COLO668 (cell line): ENCODE results near the gene LHX5.
"Not testable (repeated sequence)": the region's sequence is repeated elsewhere in the genome, so short reads cannot be mapped to it uniquely, and the experiment has no call there.

Experiments used
- DNase-seq: peaks from one replicate; lab custom pipeline; 2025; ENCODE audit not compliant: unreplicated experiment; lab: John Stamatoyannopoulos, UW

LHX5 gene

DNA sequence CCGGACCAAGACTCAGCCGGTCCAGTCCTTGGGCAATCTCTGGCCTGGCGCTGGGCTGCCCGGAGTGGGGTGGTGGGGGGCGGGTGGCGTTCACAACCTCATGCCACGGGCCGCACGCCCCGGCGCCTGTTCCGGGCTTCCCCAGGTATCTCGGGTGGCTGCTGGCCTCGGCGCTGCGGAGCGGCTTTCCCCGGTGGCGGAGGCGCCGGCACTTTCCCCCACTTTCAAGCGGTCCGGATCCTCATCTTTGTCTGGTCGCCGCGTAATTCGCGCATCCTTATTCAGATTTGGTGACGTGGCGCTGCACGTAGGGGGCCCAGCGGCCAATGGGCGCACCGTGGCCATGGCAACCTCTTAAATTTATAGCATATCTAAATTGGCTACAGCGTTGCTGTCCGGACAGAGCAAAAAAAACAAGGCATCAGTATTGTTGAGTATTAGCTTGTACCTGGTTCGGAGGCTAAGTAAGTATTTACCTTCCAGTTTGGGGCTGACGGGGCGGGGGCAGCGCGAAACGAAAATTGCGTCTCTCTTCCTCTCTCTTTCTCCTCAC is at the start of gene LHX5:
LHX5 (minus strand) TSS at position 253 of the 553 bp plus-strand sequence. CDS start 373 bp downstream, outside the sequence.
- DNase-seq: no peak

DNA sequence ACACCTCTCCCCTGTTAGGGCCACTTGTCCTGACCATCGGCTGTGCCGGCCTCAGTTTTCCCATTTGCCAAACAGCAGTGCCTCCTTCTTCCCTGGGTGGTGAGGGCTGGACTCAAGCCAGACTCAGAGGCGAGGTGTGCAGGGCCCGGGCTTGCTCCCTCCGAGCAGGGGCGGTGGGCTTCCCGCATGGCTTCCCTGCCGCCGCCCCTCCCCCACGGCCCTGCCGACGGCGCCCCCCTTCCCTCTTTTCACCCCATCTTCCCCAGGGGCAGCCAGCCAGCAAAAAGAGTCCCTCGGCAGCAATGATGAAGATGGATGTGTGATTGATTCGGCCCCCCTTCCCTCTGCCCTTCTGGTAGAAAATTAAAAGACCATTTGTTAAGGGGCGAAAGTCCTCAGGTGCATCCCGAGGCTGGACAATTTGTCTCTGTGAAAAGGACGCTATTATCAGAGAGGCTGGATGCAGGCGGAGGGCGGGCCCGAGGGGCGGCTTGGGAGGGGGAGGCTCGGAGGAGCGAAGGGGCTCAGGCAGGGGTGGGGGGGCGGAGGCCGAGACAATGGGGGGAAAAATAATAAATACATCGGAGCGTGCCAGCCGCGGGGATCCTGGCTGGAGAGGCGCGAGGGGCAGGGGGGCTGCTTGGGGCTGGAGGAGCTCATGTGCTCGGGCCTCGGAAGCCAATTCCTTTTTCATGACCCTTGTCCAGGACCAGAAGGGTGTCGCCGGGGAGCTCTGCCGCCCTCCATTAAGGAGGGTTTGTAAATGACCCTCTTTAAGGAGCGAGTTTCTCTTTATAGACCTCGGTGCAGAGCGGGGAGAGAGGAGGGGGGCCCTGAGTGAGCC is 48.0 kb upstream of the LHX5 start:
- DNase-seq: no peak

DNA sequence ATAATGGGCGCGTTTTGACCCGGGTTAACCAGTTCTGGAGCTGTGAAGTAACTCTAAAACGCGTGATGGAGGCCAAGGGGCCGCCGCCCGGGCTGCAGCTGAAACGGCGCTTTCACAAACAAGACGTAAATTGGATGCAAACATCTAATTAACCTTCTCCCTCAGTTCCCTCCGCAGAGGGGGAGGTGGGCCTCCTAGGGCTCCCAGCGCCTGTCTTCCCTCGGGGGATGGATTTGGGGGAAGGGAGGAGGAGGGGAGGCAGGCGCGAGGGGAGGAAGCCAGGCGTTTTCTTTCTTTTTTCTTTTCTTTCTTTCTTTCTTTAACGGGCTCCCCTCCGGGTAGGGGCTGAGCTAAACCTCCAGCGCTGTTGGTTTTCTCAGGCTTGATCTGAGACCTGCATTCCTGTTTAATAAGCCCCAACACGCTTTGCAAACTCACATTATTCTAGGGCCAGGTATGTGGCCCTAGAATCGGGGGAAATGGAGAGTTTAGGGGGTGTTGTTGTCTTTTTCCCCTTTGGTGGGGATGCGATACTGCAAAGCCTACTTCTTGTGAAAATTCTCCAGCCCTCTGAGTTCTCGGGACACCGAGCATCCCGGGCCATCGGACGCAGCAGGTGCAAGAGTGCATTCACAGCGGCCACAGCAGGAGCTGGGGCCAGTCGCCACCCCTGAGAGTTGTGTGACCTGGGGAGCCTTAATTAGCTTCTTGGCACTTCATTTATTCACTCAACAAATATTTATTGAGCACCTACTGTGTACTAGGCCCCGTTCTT is 43.6 kb upstream of the LHX5 start:
- DNase-seq: no peak

DNA sequence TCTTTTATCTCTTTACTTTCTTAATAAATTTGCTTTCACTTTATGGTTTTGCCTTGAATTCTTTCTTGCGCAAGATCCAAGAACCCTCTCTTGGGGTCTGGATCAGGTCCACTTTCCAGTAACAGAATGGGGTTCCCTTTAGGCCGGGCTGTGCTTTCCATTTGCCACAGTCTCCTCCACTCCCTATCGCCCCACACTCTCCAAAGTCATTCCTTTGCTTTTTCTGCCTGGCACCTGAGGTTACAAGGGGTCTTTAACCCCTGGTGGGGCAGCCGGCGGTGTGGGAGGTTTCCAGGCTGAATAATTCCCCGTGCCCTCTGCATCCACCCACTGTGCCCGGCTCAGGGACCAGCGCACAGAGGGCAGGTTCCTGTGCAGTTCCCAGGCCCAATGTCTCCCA is 42.9 kb upstream of the LHX5 start:
- no peak for DNase-seq

DNA sequence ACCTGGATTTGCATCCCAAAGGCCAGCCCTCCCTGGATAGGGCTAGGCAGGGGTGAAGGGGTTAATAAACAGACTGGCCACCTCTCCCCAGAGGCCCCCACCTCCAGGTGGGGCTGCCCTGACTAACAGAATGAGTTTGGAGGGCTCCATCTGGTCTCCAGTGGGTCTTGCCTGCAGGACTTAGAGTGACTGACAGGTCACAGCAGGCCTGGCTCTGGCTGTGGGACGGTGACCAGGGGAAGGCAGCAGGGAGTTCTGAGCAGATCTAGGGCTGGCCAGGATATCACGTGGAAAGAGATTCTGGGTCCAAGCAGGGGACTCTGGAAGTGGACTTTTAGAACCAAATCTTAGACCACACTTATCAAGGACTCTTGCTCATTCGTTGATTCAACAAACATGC is 40.9 kb upstream of the LHX5 start:
- no peak for DNase-seq

DNA sequence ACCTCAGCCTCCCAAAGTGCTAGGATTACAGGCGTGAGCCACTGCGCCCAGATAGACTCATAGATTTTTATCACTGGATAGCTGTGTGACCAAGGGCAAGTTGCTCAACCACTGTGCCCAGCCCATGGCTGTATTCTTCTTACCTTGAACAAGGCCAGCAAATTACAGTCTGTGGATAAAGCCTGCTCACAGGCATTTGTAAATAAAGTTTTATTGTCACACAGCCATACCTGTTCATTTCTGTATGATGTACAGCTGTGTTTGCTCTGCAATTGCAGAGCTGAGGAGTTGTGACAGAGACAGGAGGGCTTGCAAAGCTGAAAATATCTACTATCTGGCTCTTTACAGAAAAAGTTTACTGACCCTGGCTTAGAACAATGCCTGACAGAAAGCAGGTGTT is 35.2 kb upstream of the LHX5 start:
- no peak for DNase-seq

DNA sequence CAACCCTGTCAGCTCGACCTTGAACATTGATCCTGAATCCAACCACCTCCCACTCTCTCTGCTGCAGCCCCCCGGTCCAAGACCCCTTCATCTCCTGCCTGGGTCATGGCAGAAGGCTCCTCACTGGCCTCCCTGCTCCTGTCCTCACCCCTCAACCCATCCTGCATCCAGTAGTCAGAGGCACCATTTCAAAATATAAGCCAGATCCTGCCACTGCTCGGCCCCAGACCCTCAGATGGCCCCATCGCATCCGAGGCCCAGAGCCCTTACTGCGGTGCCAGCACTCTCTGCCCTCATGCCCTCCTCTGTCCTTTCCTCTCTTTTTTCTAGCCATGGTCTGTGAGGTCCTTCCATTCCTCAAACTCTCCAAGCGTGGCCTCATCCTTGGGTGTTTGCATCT is 34.3 kb upstream of the LHX5 start:
- no peak for DNase-seq

DNA sequence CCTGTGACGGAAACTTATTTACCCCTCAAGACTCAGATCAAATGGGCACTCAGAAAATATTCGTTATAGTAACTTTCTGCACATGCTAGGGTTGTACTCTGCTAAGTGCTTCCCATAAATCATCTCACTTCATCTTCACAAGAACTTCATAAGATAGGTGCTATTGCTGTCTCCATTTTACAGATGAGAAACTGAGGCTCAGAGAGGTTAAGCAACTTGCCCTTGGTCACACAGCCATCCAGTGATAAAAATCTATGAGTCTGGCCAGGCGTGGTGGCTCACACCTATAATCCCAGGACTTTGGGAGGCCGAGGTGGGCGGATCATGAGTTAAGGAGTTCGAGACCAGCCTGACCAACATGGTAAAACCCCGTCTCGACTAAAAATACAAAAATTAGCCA is 33.2 kb upstream of the LHX5 start:
- no peak for DNase-seq

DNA sequence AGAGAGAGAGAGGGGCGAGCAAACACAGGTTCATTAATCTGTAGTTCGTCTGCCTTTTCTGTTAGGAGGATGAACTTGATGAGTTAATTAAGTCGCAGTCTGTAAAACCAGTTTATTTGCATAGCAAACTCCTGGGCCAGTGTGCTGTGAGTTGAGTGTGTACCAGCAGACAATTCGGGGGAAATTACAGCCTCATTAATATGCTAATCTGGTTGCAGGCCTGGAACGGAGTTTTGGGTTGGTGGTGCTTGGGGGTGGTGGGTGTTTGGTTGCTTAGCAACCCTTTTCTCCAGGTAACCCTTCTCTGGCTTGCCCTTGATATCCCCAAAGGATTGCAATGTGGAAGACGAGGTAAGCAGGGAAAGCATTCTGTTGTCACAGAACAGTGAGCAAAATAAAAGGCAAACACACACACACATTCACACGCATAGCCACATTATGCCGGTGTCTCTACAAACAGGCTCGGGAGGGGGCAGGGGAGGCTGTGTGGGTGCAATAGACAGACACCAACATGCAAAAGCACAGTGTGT is 29.2 kb upstream of the LHX5 start:
- no peak for DNase-seq

DNA sequence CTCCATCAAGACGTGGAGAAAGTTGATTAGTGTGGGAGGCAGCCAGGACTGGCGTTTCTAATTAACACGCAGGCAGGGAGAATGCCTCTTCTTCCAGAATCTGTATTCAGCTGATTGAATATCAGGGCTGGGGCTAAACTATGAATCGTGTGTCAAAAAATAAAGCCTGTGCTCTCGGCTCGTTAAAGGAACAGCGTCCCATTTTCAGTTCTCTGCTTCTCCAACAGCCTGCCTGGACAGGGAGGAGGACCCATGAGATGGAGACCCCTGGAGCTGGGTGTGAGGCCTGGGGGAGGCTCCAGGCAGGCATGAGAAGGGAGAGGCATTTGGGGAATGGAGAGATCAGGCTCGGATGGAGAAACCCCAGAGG is 28.6 kb upstream of the LHX5 start:
- DNase-seq: no peak

DNA sequence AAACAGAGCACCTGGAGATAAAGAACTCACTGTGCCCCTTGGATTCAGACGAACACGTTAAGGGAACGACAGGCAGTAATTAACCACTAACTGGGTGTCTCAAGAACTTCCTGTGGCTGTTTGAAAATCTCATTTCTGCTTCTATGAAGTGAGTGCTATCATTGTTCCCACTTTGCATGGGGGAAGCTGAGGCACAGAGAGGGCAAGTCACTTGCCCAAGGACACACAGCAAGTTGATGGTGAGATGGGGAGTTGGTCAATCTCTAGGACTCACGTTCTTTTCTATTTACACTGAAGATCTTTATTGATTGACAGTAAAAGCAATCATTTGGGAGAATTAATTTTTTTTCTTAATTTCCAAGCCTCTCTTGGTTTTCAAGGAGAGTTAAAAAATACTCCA is 26.8 kb upstream of the LHX5 start:
- no peak for DNase-seq

DNA sequence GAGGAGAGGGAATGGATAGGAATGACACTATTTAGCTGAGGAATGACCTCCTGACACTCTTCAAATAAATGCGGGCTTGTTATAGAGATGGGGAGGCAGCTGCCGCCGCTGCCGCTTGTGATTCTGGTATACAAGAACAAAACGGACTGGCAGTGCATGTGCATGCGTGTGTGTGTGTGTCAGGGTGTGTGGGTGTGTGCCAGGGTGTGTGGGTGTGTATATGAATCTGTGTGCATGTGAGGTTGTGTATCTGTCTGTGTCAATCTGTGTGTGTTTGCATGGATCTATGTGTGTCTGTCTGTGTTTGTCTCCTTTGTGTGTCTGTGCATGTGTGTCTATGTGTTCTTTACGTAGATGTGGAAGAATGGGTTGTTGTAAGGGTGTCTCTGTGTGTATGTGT is 26.0 kb upstream of the LHX5 start:
- no peak for DNase-seq

DNA sequence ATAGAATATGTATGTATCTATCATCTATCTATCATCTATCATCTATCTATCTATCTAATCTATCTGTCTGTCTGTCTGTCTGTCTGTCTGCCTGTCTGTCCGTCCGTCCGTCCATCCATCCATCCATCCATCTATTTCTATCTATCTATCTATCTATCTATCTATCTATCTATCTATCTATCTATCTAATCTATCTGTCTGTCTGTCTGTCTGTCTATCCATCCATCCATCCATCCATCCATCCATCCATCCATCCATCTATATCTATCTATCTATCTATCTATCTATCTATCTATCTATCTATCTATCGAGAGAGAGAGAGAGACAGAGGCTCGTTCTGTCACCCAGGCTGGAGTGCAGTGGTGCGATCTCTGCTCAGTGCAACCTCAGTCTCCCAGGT is 24.3 kb upstream of the LHX5 start:
- not testable (repeated sequence) for DNase-seq

DNA sequence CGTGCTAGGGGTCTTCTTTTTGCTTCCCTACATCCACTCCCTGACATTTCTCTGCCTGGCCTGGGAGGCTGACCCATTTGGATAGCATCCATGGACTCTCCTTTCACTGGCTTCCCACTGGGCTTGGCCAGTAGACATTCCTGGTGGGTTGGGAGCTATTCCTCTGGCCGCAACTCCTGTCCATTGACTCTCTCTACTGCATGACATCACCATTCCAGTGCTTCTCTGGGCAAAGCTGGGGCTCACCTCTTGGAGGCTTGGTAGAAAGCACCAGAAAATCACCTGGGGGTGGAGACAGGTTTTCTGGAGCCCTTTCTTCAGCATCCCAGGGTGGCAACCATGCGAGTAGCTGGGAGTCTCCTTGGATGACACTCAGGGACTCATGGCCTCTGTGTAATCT is 16.7 kb upstream of the LHX5 start:
- no peak for DNase-seq

DNA sequence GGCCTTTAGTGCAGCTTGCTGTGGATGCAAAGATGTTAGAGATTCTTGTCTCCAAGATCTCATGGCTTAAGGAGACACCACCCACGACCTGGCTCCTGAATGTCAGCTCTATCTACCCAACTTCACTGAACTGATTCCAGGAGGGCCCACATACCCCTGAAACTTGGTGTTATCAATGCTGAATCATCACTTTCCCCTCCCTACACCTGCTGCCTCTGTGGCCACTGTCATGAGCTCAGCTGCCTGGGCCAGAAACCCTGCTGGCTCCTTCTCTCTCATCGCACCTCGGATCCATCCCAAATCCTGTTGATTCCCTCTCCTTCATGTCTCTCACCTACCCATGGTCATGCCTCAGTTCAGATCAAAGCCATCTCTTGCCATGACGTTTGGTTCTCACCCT is 15.1 kb upstream of the LHX5 start:
- DNase-seq: no peak

DNA sequence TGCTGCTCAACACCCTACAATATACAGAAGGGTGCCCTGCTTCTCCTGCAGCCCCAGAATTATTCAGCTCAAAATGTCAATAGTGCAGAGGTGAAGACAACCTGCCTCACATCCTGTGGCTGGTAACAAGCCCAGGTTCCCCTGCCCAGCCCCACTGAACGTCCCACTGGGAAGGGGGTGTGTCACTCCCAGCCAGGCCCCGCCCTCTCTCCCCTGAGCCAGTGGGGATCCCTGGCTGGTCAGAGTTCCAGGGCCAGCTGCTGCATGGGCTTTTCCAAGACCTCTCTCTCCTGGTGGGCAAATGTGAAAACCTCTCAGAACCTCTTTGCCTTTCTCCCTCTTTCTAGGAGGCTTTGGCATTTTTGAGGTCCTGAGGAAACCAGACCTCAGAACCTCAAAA is 13.7 kb upstream of the LHX5 start:
- no peak for DNase-seq

DNA sequence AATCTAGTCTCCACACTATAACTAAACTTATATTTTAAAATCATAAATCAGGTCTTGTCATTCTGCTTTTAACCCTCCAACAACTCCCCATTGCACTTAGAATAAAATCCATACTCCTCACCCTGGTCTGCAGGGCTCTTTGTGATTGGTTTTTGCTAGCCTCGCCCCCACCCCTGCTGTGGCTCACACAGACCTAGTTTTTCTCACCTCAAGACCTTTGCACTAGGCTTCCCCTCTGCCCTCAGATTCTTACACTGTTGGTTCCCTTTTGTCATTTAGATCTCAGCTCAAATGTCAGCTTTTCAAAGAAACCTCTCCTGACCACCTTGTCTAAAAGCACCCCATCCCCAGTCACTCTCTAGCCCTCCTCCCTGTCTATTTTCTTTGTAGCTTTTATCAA is 10.7 kb upstream of the LHX5 start:
- DNase-seq: no peak

DNA sequence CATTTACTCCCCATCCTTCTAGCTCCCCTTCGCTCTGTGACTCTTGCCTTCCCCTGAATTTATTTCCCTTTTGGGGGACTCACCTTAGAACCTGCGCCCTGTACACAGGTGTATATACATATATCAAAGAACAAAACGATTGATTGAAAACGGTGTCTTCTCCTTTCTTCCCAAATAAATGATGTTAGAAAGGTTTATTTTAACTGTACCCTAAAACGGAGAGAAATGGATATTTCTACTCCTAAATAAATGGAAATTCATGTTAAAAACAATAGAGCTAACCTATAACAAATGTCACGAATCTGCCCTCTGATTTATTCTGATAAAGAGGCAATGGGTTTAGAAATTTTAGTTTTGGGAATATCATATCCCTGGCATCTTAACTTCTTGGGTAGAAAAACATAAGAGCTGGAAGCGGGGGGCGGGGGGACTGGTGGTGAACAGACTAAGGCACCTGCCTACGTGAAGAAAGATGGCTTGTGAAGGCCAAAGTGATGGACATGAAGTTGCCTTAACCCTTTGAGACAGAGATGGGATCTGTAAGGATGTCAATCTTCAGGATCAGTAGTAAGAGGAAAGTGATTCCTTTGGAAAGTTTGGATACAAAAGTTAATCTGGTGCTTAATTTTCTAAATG is 8.8 kb upstream of the LHX5 start:
- no peak for DNase-seq

DNA sequence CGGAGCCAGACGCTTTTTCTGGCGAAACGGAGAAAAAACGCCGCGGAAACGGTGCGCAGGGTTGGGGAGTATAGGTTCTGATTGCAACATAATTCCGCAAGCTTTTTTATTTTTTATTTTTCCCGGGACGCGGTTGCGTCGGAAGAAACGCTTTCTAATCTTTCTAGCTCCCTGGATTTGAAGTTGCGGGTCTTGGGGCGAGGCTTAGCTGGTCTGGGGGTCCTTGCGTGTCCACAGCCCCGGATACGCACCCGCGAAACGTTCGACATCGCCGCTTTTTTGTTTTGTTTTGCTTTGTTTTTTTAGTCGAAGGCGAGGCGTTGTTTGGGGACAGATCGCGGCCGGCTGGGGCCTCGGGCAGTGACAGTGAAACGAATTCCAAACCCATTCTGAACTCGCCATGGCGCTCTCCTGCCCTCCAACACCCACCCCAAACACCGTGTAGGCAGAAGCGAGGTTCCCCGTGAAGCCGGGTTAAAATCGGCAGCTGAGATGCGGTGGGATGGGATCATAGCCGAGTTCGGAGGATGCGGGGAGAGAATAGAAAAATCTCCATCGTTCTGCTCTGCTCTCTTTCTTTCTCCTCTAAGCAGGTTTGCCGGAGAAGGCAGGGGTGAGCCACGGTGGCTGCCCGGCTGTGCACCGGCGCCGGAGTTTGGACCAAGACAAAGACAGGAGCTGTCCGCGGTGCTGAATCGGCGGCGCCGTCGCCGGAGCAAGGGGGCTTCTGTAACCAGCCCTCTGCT is 8.1 kb upstream of the LHX5 start:
- DNase-seq: no peak

DNA sequence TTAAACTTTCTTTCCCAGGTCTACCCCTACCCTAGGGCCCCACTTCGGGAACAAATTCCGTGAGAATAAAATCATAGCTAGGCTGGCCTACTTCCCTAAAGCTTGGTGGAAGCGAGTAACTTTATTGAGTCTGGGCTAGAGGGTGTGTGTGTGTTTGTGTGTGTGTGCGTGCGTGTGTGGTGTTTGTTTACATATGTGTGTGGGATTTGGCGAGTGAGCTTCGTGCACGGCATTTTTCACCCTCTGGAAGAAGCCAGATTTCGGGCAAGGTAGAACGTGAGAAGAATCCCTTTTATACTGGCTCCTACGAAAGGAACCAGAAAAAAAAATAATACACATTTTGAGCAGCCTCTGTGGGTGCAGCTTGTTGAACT is 7.5 kb upstream of the LHX5 start:
- DNase-seq: no peak
